Endothelial cell of umbilical vein (primary cell): Measurements from ENCODE around the gene STAC2. TPM values are rescaled to one million over a fixed set of nuclear protein-coding genes. Genes with fewer than 3 reads are reported as not detected.

Source experiments
- BruUV-seq: library from RNA; stranded (reverse); fragments of 400-500 nt; replicated peaks from 2 replicates; lab custom pipeline; 2021; lab: Mats Ljungman, UMichigan
- CTCF ChIA-PET: fragments of 300-600, 350-600 bp; sonication (Branson Sonifier 250); formaldehyde crosslinking; loops from one replicate; lab custom pipeline; 2021; ENCODE audit warnings: antibody characterized with exemption, inconsistent platforms; lab: Charles Lee
- POLR2A ChIA-PET: fragments of 300-600, 350-600 bp; sonication (Branson Sonifier 250); formaldehyde crosslinking; loops from one replicate; lab custom pipeline; 2021; ENCODE audit warnings: antibody characterized with exemption, inconsistent platforms; lab: Charles Lee
- DNase-seq: peaks from one replicate; pipeline ENCODE4 v3.0.0-alpha.2; 2011; ENCODE audit warnings: low read depth, low spot score
- FAIRE-seq: peaks from 2 replicates; lab custom pipeline; 2011; peaks lifted over from hg19 to GRCh38; lab: Jason Lieb, UNC
- H2AFZ ChIP-seq: 2 replicates; pipeline ENCODE4 v1.6.0; 2012; ENCODE audit warnings: low read depth, low read length, control low read depth, inconsistent platforms
- H3K27ac ChIP-seq: 2 replicates; pipeline ENCODE4 v1.5.1; 2011; ENCODE audit warnings: low read depth, mild to moderate bottlenecking, control low read depth, low read length, moderate library complexity; ENCODE audit not compliant: insufficient read depth
- H3K27me3 ChIP-seq, 2 experiments: 2 replicates each; pipeline versions ENCODE4 v1.6.0 to v1.6.1; 2011; ENCODE audit warnings: low read length in 2 of 2, mixed read lengths in 1 of 2; ENCODE audit not compliant: control insufficient read depth in 2 of 2, insufficient read depth in 2 of 2
- H3K36me3 ChIP-seq, 2 experiments: 2 replicates in 1 of 2; 3 replicates in 1 of 2; pipeline ENCODE4 v1.5.1; 2011; ENCODE audit warnings: low read length in 2 of 2, mild to moderate bottlenecking in 1 of 2, moderate library complexity in 1 of 2; ENCODE audit not compliant: control insufficient read depth in 2 of 2, insufficient read depth in 2 of 2; ENCODE audit errors: extremely low read depth in 1 of 2
- H3K4me1 ChIP-seq: 3 replicates; pipeline ENCODE4 v1.5.1; 2011; ENCODE audit warnings: mild to moderate bottlenecking, low read length; ENCODE audit not compliant: control insufficient read depth, insufficient read depth; ENCODE audit errors: extremely low read depth
- H3K4me2 ChIP-seq: 2 replicates; pipeline ENCODE4 v1.6.1; 2011; ENCODE audit warnings: low read length, control low read depth, mixed read lengths; ENCODE audit not compliant: insufficient read depth
- H3K4me3 ChIP-seq, 3 experiments: fragments of 200-600 bp in 1 of 3; sonication (generic), shearing (Covaris generic) in 1 of 3; replicated peaks in 1 of 3; 2 replicates each; pipeline ENCODE4 v1.5.1; 2011 to 2016; ENCODE audit warnings: control low read depth in 3 of 3, low read length in 3 of 3, mild to moderate bottlenecking in 2 of 3, inconsistent platforms in 1 of 3, low read depth in 1 of 3, moderate library complexity in 1 of 3; ENCODE audit not compliant: insufficient read depth in 1 of 3
- H3K79me2 ChIP-seq: 2 replicates; pipeline ENCODE4 v1.6.0; 2012; ENCODE audit warnings: low read length, inconsistent platforms; ENCODE audit not compliant: control insufficient read depth, insufficient read depth
- H3K9ac ChIP-seq: replicated peaks from 2 replicates; pipeline ENCODE3; 2011; ENCODE audit warnings: low read length, control low read depth; ENCODE audit not compliant: insufficient read depth; ENCODE audit errors: extremely low read depth
- H3K9me1 ChIP-seq: replicated peaks from 3 replicates; pipeline ENCODE4 v1.6.0; 2011; ENCODE audit warnings: mild to moderate bottlenecking, low read length; ENCODE audit not compliant: control insufficient read depth, insufficient read depth; ENCODE audit errors: extremely low read depth
- H3K9me3 ChIP-seq: replicated peaks from 2 replicates; pipeline ENCODE4 v1.5.1; 2012; ENCODE audit warnings: low read length, inconsistent platforms; ENCODE audit not compliant: control insufficient read depth, insufficient read depth
- H4K20me1 ChIP-seq: replicated peaks from 2 replicates; pipeline ENCODE3; 2011; ENCODE audit warnings: mild to moderate bottlenecking, low read length; ENCODE audit not compliant: control insufficient read depth, insufficient read depth; ENCODE audit errors: extremely low read depth
- EZH2 ChIP-seq: IDR thresholded peaks from 2 replicates; pipeline ENCODE4 v1.6.1; 2012; ENCODE audit warnings: borderline replicate concordance, low read depth, mild to moderate bottlenecking, moderate library complexity, low read length, inconsistent platforms; ENCODE audit not compliant: severe bottlenecking
- FOS ChIP-seq: IDR thresholded peaks from 2 replicates; pipeline ENCODE4 v1.6.1; 2011; ENCODE audit warnings: mild to moderate bottlenecking, low read length, moderate library complexity, borderline replicate concordance; ENCODE audit not compliant: insufficient read depth
- GATA2 ChIP-seq: IDR thresholded peaks from 2 replicates; pipeline ENCODE4 v1.7.0; 2011; ENCODE audit warnings: low read depth, mild to moderate bottlenecking, moderate library complexity, mixed read lengths, low read length; ENCODE audit not compliant: insufficient read length, insufficient read depth
- JUN ChIP-seq: IDR thresholded peaks from 2 replicates; pipeline ENCODE4 v1.6.1; 2011; ENCODE audit warnings: borderline replicate concordance, low read depth; ENCODE audit not compliant: insufficient read length, insufficient read depth
- MAX ChIP-seq: IDR thresholded peaks from 2 replicates; pipeline ENCODE4 v1.6.1; 2011; ENCODE audit not compliant: insufficient read depth, insufficient read length
- MYC ChIP-seq: IDR thresholded peaks from one replicate; pipeline ENCODE4 v1.6.1; 2011; ENCODE audit warnings: mild to moderate bottlenecking, low read depth, low read length
- POLR2A ChIP-seq: IDR thresholded peaks from 2 replicates; pipeline ENCODE4 v1.6.1; 2012; ENCODE audit warnings: low read depth, mild to moderate bottlenecking, control low read depth, low read length
- POLR2AphosphoS5 ChIP-seq: IDR thresholded peaks from 2 replicates; pipeline ENCODE4 v1.6.1; 2012; ENCODE audit warnings: low read depth, mild to moderate bottlenecking, control low read depth, low read length, moderate library complexity; ENCODE audit not compliant: insufficient read depth
- dilution Hi-C: fragments of 300-500 bp; cut with MboI; formaldehyde crosslinking; loops from one replicate; pipeline ENCODE4 v1.15.0; 2019; ENCODE audit warnings: low sequenced_read_pairs; ENCODE audit not compliant: extremely low pct_ligation_motif_present
- intact Hi-C: fragments of 100-400 bp; cut with micrococcal nuclease; formaldehyde crosslinking; loops from one replicate; pipeline ENCODE4 v1.10.0; 2022
- polyA plus RNA-seq, 4 experiments: library from polyadenylated mRNA; depleted of rRNA in 3 of 4; stranded (reverse) in 3 of 4; unstranded in 1 of 4; fragments of >200 nt; gene quantifications; 2 replicates each; pipeline versions ENCODE4 v1.2.1 to v1.2.3, GENCODE V29; 2011 to 2012; ENCODE audit warnings: missing spikeins in 1 of 4
- total RNA-seq: library from RNA; stranded (reverse); gene quantifications from 2 replicates; pipeline ENCODE4 v1.2.3, GENCODE V29; 2021
- TF ChIP-seq, protein P1 (sequence below), 2 donors: IDR thresholded peaks; 1 replicate in 1 of 2; 2 replicates in 1 of 2; pipeline ENCODE4 v1.5.1; 2011; ENCODE audit warnings: low read length in 2 of 2, mild to moderate bottlenecking in 2 of 2, moderate library complexity in 2 of 2, control low read depth in 1 of 2, inconsistent platforms in 1 of 2, low read depth in 1 of 2; ENCODE audit not compliant: insufficient read depth in 1 of 2; ENCODE audit errors: extremely low read depth in 1 of 2

Gene STAC2
- total and polyA plus RNA-seq, 2 donors (not counting 3 experiments of a cell fraction or from before 2014, with no cell fraction given) = not detected

- Histone ChIP-seq H3K36me3 (no peaks in the 10 kb centered on the region), H3K9me1 (no peaks in the 10 kb centered on the region), H3K4me1 (peaks cover 5% of the 10 kb centered on the region), H3K27me3 (peaks cover 6 to 14% of the 10 kb centered on the region in 2 experiments), H3K9me3 (no peaks in the 10 kb centered on the region), H3K79me2 (no peaks in the 10 kb centered on the region), H4K20me1 (no peaks in the 10 kb centered on the region), H3K4me3 (no peak overlapping the region), H3K4me2 (no peak overlapping the region), H2AFZ (no peak overlapping the region), H3K27ac (no peak overlapping the region), H3K9ac (no peak overlapping the region)
- no peak for TF ChIP-seq EZH2
- no peak for TF ChIP-seq GATA2
- TF ChIP-seq POLR2A = no peak
- TF ChIP-seq MAX = no peak
- no peak for TF ChIP-seq FOS
- TF ChIP-seq MYC = no peak
- TF ChIP-seq JUN = no peak
- TF ChIP-seq, protein P1, sequence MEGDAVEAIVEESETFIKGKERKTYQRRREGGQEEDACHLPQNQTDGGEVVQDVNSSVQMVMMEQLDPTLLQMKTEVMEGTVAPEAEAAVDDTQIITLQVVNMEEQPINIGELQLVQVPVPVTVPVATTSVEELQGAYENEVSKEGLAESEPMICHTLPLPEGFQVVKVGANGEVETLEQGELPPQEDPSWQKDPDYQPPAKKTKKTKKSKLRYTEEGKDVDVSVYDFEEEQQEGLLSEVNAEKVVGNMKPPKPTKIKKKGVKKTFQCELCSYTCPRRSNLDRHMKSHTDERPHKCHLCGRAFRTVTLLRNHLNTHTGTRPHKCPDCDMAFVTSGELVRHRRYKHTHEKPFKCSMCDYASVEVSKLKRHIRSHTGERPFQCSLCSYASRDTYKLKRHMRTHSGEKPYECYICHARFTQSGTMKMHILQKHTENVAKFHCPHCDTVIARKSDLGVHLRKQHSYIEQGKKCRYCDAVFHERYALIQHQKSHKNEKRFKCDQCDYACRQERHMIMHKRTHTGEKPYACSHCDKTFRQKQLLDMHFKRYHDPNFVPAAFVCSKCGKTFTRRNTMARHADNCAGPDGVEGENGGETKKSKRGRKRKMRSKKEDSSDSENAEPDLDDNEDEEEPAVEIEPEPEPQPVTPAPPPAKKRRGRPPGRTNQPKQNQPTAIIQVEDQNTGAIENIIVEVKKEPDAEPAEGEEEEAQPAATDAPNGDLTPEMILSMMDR (IDR thresholded peaks at IDR 0.05; ENCODE audit: extremely low read depth in 1 of 2, insufficient read depth in 1 of 2, low read depth in 1 of 2, low read length in 2 of 2) = no peak
- TF ChIP-seq POLR2AphosphoS5 = no peak
- BruUV-seq = no TSS peak
- intact Hi-C loops (no loop called here), dilution Hi-C loops (no loop called here)
- no peak for DNase-seq
- FAIRE-seq = no peak
- ChIA-PET CTCF (interaction anchor here (0.9 to 4.1 kb wide), 5 partner anchors 19 to 60 kb away, joined by 3 to 16 read pairs (median 5); no protein-coding TSS in a partner anchor), POLR2A (no interaction called here)
Measured at GRCh38 chr17:39212841-39213480, 12.8 kb downstream of the STAC2 start.
